Mesenchymal stem cell (in vitro differentiated cells and primary cell): ENCODE measurements around the gene TRIM36.

Experiments used
- DNase-seq: peaks from one replicate; pipeline ENCODE4 v3.0.0-alpha.2; 2013
- H2AFZ ChIP-seq: one replicate; pipeline ENCODE4 v1.6.1; 2013; ENCODE audit warnings: low read depth, mild to moderate bottlenecking, control low read depth, inconsistent platforms, low read length, moderate library complexity
- H2AK5ac ChIP-seq: 2 replicates; pipeline ENCODE4 v1.6.1; 2013; ENCODE audit warnings: low read length, moderate library complexity, mild to moderate bottlenecking, inconsistent platforms; ENCODE audit not compliant: severe bottlenecking
- H2BK120ac ChIP-seq: one replicate; pipeline ENCODE4 v1.6.1; 2013; ENCODE audit warnings: low read depth, mild to moderate bottlenecking, inconsistent platforms, low read length, moderate library complexity
- H2BK12ac ChIP-seq, 2 experiments: one replicate each; pipeline ENCODE4 v1.6.1; 2013; ENCODE audit warnings: inconsistent platforms in 2 of 2, low read length in 2 of 2, mild to moderate bottlenecking in 2 of 2, moderate library complexity in 2 of 2, control low read depth in 1 of 2
- H2BK15ac ChIP-seq: one replicate; pipeline ENCODE4 v1.6.1; 2013; ENCODE audit warnings: mild to moderate bottlenecking, low read depth, inconsistent platforms; ENCODE audit not compliant: poor library complexity, severe bottlenecking
- H2BK5ac ChIP-seq: 2 replicates; pipeline ENCODE4 v1.6.1; 2013; ENCODE audit warnings: low read depth, mild to moderate bottlenecking, low read length, control low read depth, inconsistent platforms; ENCODE audit not compliant: poor library complexity, severe bottlenecking
- H3K14ac ChIP-seq, 2 experiments: one replicate each; pipeline ENCODE4 v1.6.1; 2013; ENCODE audit warnings: inconsistent platforms in 2 of 2, low read length in 2 of 2, control low read depth in 1 of 2, mild to moderate bottlenecking in 1 of 2, moderate library complexity in 1 of 2
- H3K18ac ChIP-seq, 2 experiments: one replicate each; pipeline ENCODE4 v1.6.1; 2013; ENCODE audit warnings: inconsistent platforms in 2 of 2, low read length in 2 of 2, control low read depth in 1 of 2, low read depth in 1 of 2, mild to moderate bottlenecking in 1 of 2
- H3K23ac ChIP-seq, 2 experiments: one replicate each; pipeline ENCODE4 v1.6.1; 2013; ENCODE audit warnings: inconsistent platforms in 2 of 2, low read length in 2 of 2, mild to moderate bottlenecking in 2 of 2, moderate library complexity in 2 of 2, control low read depth in 1 of 2
- H3K27ac ChIP-seq: 2 replicates; pipeline ENCODE4 v1.5.1; 2013; ENCODE audit warnings: mild to moderate bottlenecking, moderate library complexity, low read length, control low read depth, inconsistent platforms; ENCODE audit not compliant: poor library complexity, severe bottlenecking
- H3K27me3 ChIP-seq, 2 experiments: 2 replicates each; pipeline versions ENCODE4 v1.6.1 to v1.7.0; 2013; ENCODE audit warnings: low read length in 2 of 2, mild to moderate bottlenecking in 2 of 2, moderate library complexity in 2 of 2, control low read depth in 1 of 2, inconsistent platforms in 1 of 2; ENCODE audit not compliant: control insufficient read depth in 1 of 2, insufficient read depth in 1 of 2
- H3K36me3 ChIP-seq, 2 experiments: 2 replicates each; pipeline versions ENCODE4 v1.6.1 to v1.7.0; 2013; ENCODE audit warnings: low read length in 2 of 2, control low read depth in 1 of 2, inconsistent platforms in 1 of 2, low read depth in 1 of 2, mild to moderate bottlenecking in 1 of 2; ENCODE audit not compliant: insufficient read depth in 2 of 2, control insufficient read depth in 1 of 2
- H3K4ac ChIP-seq, 2 experiments: one replicate each; pipeline ENCODE4 v1.6.1; 2013; ENCODE audit warnings: inconsistent platforms in 2 of 2, low read length in 2 of 2, mild to moderate bottlenecking in 2 of 2, moderate library complexity in 2 of 2, control low read depth in 1 of 2, low read depth in 1 of 2
- H3K4me1 ChIP-seq: 2 replicates; pipeline ENCODE4 v1.6.1; 2013; ENCODE audit warnings: low read depth, low read length, control low read depth; ENCODE audit not compliant: control insufficient read depth, insufficient read depth
- H3K4me2 ChIP-seq: 2 replicates; pipeline ENCODE4 v1.6.1; 2013; ENCODE audit warnings: low read length, mild to moderate bottlenecking, inconsistent platforms; ENCODE audit not compliant: poor library complexity, severe bottlenecking
- H3K4me3 ChIP-seq, 2 experiments: 2 replicates each; pipeline versions ENCODE4 v1.5.1 to v1.7.0; 2013; ENCODE audit warnings: low read length in 2 of 2, mild to moderate bottlenecking in 2 of 2, control low read depth in 1 of 2, low read depth in 1 of 2; ENCODE audit not compliant: insufficient read depth in 1 of 2
- H3K79me1 ChIP-seq: replicated peaks from 2 replicates; pipeline ENCODE4 v1.6.1; 2013; ENCODE audit warnings: mild to moderate bottlenecking, control low read depth, low read length, inconsistent platforms; ENCODE audit not compliant: poor library complexity, severe bottlenecking
- H3K9ac ChIP-seq: 2 replicates; pipeline ENCODE4 v1.7.0; 2013; ENCODE audit warnings: mild to moderate bottlenecking, low read length, moderate library complexity
- H3K9me3 ChIP-seq: 2 replicates; pipeline ENCODE4 v1.7.0; 2013; ENCODE audit warnings: mild to moderate bottlenecking, low read length; ENCODE audit not compliant: control insufficient read depth
- H4K8ac ChIP-seq: one replicate; pipeline ENCODE4 v1.6.1; 2013; ENCODE audit warnings: inconsistent platforms, mild to moderate bottlenecking, low read length, moderate library complexity
- H4K91ac ChIP-seq: one replicate; pipeline ENCODE4 v1.6.1; 2013; ENCODE audit warnings: mild to moderate bottlenecking, low read length, inconsistent platforms
- WGBS: methylation state at CpG from one replicate; pipeline ENCODE4 v1.1.7; 2013; ENCODE audit warnings: mixed read lengths; 5-methylcytosine and 5-hydroxymethylcytosine counted together

The TRIM36 gene

DNA sequence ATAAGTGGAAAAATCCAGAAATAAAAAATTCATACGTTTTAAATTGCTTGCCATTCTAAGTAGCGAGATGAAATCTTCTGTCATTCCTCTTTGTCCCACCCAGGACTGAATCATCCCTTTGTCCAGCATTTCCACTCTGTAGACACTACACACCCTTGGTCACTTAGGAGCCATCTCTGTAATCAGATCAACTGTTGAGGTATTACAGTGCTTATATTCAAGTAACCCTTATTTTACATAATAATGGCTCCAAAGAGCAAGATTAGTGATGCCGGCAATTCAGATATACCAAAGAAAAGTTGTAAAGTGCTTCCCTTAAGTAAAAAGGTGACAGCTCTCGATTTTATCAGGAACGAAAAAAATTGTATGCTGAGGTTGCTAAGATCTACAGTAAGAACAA lies 60.4 kb downstream of the TRIM36 start:
- Histone ChIP-seq H2AFZ (no peak overlapping the region), H3K18ac (no peak overlapping the region), H3K14ac (no peak overlapping the region), H4K8ac (no peak overlapping the region), H3K4me2 (no peak overlapping the region), H3K79me1 (no peaks in the 10 kb centered on the region), H2BK15ac (no peak overlapping the region), H2AK5ac (no peak overlapping the region), H3K36me3 (no peaks in the 10 kb centered on the region), H3K23ac (no peak overlapping the region), H3K4ac (no peak overlapping the region), H3K9me3 (no peaks in the 10 kb centered on the region), H3K27me3 (peaks cover 0 to 19% of the 10 kb centered on the region in 2 experiments), H3K9ac (no peak overlapping the region), H4K91ac (no peak overlapping the region), H3K4me3 (no peak overlapping the region), H3K4me1 (no peaks in the 10 kb centered on the region), H2BK12ac (no peak overlapping the region), H2BK5ac (no peak overlapping the region), H2BK120ac (no peak overlapping the region), H3K27ac (no peak overlapping the region)
- WGBS, result 84% methylated on average over 5 of the region's 5 CpGs
- no peak for DNase-seq

GRCh38 chr5:115100319-115100955 lies 69.3 kb downstream of the TRIM36 start:
- Histone ChIP-seq H2BK15ac (no peak overlapping the region), H3K27ac (no peak overlapping the region), H3K9me3 (no peaks in the 10 kb centered on the region), H3K14ac (no peak overlapping the region), H3K36me3 (no peaks in the 10 kb centered on the region), H2BK5ac (no peak overlapping the region), H3K4me2 (no peak overlapping the region), H3K9ac (no peak overlapping the region), H3K79me1 (no peaks in the 10 kb centered on the region), H3K4me3 (no peak overlapping the region), H4K8ac (no peak overlapping the region), H3K4ac (no peak overlapping the region), H3K18ac (no peak overlapping the region), H2AK5ac (no peak overlapping the region), H2BK12ac (no peak overlapping the region), H3K23ac (no peak overlapping the region), H4K91ac (no peak overlapping the region), H2AFZ (no peak overlapping the region), H3K4me1 (no peaks in the 10 kb centered on the region), H3K27me3 (peaks cover 0 to 5% of the 10 kb centered on the region in 2 experiments), H2BK120ac (no peak overlapping the region)
- no peak for DNase-seq
- 90% methylated on average over 3 of the region's 6 CpGs for WGBS

GRCh38 chr5:115098041-115098702 lies 71.5 kb downstream of the TRIM36 start:
- no peak overlapping the region for H3K23ac ChIP-seq
- DNase-seq, result peak; percentile 62

DNA sequence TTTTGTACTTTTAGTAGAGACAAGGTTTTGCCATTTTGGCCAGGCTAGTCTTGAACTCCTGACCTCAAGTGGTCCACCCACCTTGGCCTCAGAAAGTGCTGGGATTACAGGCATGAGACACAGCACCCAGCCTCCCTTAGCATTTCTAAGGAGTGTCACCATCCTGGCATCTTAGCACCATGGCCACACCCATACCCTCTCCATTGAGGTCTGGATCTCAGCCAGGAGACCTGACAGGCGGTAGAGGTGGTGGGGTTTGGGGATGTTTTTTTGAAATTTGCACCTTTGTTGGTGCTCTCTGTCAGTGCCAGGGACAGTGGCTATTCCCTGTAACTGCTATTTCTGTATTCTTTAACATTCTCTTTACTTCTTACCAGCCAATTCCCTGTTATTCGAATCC lies 72.5 kb downstream of the TRIM36 start:
- no peak overlapping the region for H2BK12ac ChIP-seq
- no peak overlapping the region for H4K91ac ChIP-seq
- no peak overlapping the region for H2BK120ac ChIP-seq
- H3K14ac ChIP-seq, result no peak overlapping the region
- no peak overlapping the region for H2AK5ac ChIP-seq
- no peak overlapping the region for H3K4ac ChIP-seq
- no peaks in the 10 kb centered on the region for H3K9me3 ChIP-seq
- no peak overlapping the region for H3K23ac ChIP-seq
- no peak overlapping the region for H3K18ac ChIP-seq
- no peaks in the 10 kb centered on the region for H3K36me3 ChIP-seq
- H3K4me2 ChIP-seq, result no peak overlapping the region
- no peak overlapping the region for H3K4me3 ChIP-seq
- H3K79me1 ChIP-seq, result no peaks in the 10 kb centered on the region
- H3K27ac ChIP-seq, result no peak overlapping the region
- H4K8ac ChIP-seq, result no peak overlapping the region
- H3K27me3 ChIP-seq, result peaks cover 0 to under 1% of the 10 kb centered on the region in 2 experiments
- H2AFZ ChIP-seq, result no peak overlapping the region
- H3K4me1 ChIP-seq, result no peaks in the 10 kb centered on the region
- H2BK5ac ChIP-seq, result no peak overlapping the region
- H3K9ac ChIP-seq, result no peak overlapping the region
- DNase-seq, result no peak
- WGBS, result 80% methylated on average over 1 of the region's 2 CpGs
- no peak overlapping the region for H2BK15ac ChIP-seq

More at GRCh38 chr5:115098041-115098702, 71.5 kb downstream of the TRIM36 start:
- WGBS, result 0% methylated on average over 1 of the region's 2 CpGs
- H2AK5ac ChIP-seq, result no peak overlapping the region
- H3K4me2 ChIP-seq, result no peak overlapping the region
- H3K14ac ChIP-seq, result no peak overlapping the region
- no peak overlapping the region for H3K27ac ChIP-seq
- no peak overlapping the region for H4K8ac ChIP-seq
- H3K9me3 ChIP-seq, result no peaks in the 10 kb centered on the region
- no peaks in the 10 kb centered on the region for H3K27me3 ChIP-seq
- H3K4me3 ChIP-seq, result no peak overlapping the region
- no peak overlapping the region for H2BK120ac ChIP-seq
- no peak overlapping the region for H2BK5ac ChIP-seq
- no peaks in the 10 kb centered on the region for H3K79me1 ChIP-seq
- no peaks in the 10 kb centered on the region for H3K36me3 ChIP-seq
- no peak overlapping the region for H4K91ac ChIP-seq
- H3K4me1 ChIP-seq, result no peaks in the 10 kb centered on the region
- no peak overlapping the region for H2BK12ac ChIP-seq
- H3K4ac ChIP-seq, result no peak overlapping the region
- no peak overlapping the region for H2BK15ac ChIP-seq
- no peak overlapping the region for H3K18ac ChIP-seq
- no peak overlapping the region for H3K9ac ChIP-seq
- no peak overlapping the region for H2AFZ ChIP-seq
